ENCODE results near the gene LETM1.

DNA sequence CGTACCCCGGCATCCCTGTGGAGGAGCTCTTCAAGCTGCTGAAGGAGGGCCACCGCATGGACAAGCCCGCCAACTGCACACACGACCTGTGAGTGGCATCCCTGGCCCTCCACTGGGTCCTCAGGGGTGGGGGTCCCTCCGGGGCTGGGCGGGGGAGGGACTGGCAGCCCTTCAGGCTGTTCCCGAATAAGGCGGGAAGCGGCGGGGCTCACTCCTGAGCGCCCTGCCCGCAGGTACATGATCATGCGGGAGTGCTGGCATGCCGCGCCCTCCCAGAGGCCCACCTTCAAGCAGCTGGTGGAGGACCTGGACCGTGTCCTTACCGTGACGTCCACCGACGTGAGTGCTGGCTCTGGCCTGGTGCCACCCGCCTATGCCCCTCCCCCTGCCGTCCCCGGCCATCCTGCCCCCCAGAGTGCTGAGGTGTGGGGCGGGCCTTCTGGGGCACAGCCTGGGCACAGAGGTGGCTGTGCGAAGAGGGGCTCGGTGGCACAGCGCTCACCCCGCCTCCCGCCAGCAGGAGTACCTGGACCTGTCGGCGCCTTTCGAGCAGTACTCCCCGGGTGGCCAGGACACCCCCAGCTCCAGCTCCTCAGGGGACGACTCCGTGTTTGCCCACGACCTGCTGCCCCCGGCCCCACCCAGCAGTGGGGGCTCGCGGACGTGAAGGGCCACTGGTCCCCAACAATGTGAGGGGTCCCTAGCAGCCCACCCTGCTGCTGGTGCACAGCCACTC lies 49.2 kb downstream of the LETM1 start:
- TF ChIP-seq, protein P1, sequence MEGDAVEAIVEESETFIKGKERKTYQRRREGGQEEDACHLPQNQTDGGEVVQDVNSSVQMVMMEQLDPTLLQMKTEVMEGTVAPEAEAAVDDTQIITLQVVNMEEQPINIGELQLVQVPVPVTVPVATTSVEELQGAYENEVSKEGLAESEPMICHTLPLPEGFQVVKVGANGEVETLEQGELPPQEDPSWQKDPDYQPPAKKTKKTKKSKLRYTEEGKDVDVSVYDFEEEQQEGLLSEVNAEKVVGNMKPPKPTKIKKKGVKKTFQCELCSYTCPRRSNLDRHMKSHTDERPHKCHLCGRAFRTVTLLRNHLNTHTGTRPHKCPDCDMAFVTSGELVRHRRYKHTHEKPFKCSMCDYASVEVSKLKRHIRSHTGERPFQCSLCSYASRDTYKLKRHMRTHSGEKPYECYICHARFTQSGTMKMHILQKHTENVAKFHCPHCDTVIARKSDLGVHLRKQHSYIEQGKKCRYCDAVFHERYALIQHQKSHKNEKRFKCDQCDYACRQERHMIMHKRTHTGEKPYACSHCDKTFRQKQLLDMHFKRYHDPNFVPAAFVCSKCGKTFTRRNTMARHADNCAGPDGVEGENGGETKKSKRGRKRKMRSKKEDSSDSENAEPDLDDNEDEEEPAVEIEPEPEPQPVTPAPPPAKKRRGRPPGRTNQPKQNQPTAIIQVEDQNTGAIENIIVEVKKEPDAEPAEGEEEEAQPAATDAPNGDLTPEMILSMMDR (IDR thresholded peaks at IDR 0.05), result no peak
- TF ChIP-seq POLR2A (IDR thresholded peaks at IDR 0.05), result no peak

Data from stomach (tissue), 4 donors.